ENCODE measurements around the gene BLVRA. TPM values are rescaled to one million over a fixed set of nuclear protein-coding genes. Genes with fewer than 3 reads are reported as not detected.

BLVRA gene
- total and polyA plus RNA-seq, 10 of the 15 experiments (the other 5 are each of a cell fraction or from before 2014, with no cell fraction given) = 63.3 to 198 (median 102) TPM

- no peak for TF ChIP-seq CUX1 (IDR thresholded peaks at IDR 0.05; ENCODE audit: insufficient replicate concordance, low read depth, low read length)
- TF ChIP-seq NR2F1 (conservative IDR thresholded peaks at IDR 0.05) = no peak
- no peak for TF ChIP-seq MEF2B (IDR thresholded peaks at IDR 0.05; ENCODE audit: partially characterized antibody, poor library complexity, severe bottlenecking)
- TF ChIP-seq E4F1 (IDR thresholded peaks at IDR 0.05; ENCODE audit: borderline replicate concordance, partially characterized antibody) = no peak
- TF ChIP-seq CEBPB (IDR thresholded peaks at IDR 0.05; ENCODE audit: borderline replicate concordance in 1 of 2, low read depth in 2 of 2, low read length in 2 of 2) = no peak
- TF ChIP-seq SP1 (IDR thresholded peaks at IDR 0.05; ENCODE audit: low read depth, low read length) = no peak
- TF ChIP-seq TCF3 (IDR thresholded peaks at IDR 0.05; ENCODE audit: borderline replicate concordance, insufficient read depth, low read depth, low read length) = no peak
- 0 out of 2 replicates have a peak, but pooled peaks have one; percentile 75 for TF ChIP-seq ZNF217 (IDR thresholded peaks at IDR 0.05)
- no peak for TF ChIP-seq IRF4 (IDR thresholded peaks at IDR 0.05; ENCODE audit: low read depth, low read length)
Measured at GRCh38 chr7:43727003-43727402, 31.5 kb upstream of the BLVRA start (continued).

Measured in GM12878 (cell line).